ENCODE data around the gene APH1B.

DNA sequence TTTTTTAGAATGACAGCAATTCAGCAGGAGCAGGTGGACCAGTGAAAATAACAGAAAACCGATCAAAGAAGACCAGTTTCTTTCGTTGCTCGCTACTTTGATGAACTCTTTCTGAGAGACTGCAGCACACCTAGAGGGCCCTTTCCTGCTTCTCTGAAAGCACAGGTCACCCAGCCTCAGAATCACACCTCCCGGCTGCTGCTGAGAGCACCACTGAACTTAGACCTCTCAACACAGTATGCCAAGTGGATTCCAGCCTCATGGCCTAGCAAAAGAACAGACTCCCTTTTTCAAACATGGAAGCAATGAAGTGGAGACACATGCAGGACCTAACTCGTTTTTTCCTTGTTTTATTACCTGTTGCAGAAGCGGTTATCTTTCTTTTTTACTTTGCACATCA is 13.9 kb upstream of the APH1B start:
- TF ChIP-seq, protein P1, sequence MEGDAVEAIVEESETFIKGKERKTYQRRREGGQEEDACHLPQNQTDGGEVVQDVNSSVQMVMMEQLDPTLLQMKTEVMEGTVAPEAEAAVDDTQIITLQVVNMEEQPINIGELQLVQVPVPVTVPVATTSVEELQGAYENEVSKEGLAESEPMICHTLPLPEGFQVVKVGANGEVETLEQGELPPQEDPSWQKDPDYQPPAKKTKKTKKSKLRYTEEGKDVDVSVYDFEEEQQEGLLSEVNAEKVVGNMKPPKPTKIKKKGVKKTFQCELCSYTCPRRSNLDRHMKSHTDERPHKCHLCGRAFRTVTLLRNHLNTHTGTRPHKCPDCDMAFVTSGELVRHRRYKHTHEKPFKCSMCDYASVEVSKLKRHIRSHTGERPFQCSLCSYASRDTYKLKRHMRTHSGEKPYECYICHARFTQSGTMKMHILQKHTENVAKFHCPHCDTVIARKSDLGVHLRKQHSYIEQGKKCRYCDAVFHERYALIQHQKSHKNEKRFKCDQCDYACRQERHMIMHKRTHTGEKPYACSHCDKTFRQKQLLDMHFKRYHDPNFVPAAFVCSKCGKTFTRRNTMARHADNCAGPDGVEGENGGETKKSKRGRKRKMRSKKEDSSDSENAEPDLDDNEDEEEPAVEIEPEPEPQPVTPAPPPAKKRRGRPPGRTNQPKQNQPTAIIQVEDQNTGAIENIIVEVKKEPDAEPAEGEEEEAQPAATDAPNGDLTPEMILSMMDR (IDR thresholded peaks at IDR 0.05): no peak
- no peak for TF ChIP-seq EP300 (IDR thresholded peaks at IDR 0.05)

Data from ovary (tissue), 3 donors.